GM21528 (cell line): ENCODE results near the gene POLR3H.

Experiments
- ATAC-seq: cut with Tn5 transposase; IDR thresholded peaks from one replicate; pipeline ENCODE4 v1.9.1; 2021; ENCODE audit warnings: mild to moderate bottlenecking, moderate library complexity; ENCODE audit not compliant: unreplicated experiment, low FRiP score

The POLR3H gene

GRCh38 chr22:41491374-41492100 is 52.7 kb downstream of the POLR3H start:
- no peak for ATAC-seq

DNA sequence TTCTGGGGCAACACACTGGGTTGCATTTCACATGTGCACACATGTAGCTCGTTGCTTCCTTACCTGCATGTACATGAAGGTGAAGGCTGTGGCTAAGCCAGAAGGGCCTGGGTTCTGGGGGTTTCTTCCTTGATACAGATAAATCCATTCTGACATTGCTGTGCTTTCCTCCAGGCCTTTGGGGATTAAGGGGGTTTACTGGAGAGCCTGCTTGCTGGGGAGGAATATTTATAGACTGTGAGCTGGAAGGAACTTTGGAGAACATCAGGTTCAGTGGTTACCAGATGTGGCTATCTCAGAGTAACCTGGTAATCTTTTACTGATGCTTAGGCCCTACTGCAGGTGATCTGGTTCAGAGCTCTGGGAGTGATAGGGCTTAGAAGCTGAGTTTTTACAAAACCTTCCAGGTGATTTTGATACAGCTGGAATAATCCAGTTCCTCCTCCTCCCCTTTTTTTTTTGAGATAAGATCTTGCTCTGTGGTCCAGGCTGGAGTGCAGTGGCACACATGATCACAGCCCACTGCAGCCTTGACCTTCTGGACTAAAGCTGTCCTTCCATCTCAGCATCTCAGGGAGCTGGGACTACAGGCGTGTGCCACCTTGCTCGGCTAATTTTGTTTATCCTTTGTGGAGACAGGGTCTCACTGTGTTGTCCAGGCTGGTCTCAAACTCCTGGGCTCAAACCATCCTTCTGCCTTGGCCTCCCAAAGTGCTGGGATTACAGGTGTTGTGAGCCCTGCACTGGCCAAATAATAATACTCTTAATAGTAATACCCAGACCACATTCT is 55.5 kb downstream of the POLR3H start:
- no peak for ATAC-seq

DNA sequence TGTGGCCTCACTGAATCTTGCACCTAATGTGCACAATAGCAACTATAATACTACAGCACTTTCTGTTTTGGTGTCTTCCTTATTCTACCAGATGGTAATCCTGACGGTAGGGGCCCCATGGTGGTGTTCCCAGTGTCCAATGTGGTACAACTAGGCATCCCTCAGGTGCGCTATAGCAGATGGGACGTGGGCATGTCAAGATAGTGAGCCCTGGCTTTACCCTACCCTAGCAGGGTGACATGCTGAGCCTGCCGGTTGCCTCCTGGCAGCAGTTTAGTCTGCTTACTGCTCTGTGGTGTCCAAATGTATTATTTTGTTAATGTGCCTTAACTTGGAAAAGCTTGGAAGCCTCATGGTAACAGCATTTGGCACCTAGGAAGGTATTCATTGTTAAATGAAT is 56.2 kb downstream of the POLR3H start:
- no peak for ATAC-seq

GRCh38 chr22:41487037-41487935 is 57.0 kb downstream of the POLR3H start:
- ATAC-seq, result no peak

DNA sequence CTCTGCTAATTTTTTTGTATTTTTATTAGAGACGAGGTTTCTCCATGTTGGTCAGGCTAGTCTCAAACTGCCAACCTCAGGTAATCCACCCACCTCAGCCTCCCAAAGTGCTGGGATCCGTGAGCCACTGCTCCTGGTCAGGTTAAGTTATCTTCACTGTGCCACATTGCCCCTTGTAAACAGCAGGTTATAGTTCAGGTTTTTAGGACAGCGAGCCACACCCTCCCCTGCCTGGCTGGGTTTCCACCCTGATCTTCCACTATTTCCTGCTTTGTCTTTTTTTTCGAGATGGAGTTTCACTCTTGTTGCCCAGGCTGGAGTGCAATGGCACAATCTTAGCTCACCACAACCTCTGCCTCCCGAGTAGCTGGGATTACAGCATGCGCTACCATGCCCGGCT is 59.2 kb downstream of the POLR3H start:
- ATAC-seq, result no peak

GRCh38 chr22:41482319-41482935 is 61.8 kb downstream of the POLR3H start:
- no peak for ATAC-seq

- no peak for ATAC-seq
These were observed 62.3 kb downstream of the POLR3H start for GRCh38 chr22:41481925-41482318.

DNA sequence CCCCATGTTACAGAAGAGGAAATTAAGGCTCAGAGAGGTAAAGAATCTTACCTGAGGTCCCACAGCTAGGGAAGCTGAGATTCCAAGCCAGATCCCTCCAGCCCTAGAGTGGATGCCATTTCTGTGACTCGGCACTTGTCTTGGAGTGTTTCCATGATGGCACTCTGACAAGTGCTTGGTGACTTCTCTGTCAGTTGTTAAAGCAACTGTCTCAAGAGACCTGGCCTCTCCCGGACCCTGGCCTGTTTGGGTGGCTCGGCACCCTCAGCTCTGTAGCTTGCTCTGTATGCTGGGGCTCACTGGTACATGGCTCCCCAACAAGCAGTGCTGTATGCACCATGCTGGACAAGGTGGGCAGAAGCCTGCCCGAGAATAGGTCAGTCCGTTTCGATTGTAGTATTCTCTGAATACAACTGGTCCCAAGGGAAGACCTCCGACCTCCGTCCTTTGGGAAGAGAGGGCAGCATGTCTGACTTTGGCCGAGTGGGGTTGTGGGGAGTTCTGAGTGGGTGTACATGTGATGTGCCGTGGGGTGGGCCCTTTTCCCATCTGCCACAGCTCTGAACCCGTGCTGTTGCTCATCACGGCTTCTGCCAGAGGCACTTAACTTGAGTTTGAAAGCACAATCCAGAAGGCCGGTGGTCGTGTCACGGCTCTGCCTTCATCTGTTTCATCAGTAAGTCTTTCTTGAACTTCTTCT is 63.0 kb downstream of the POLR3H start:
- ATAC-seq, result no peak

- no peak for ATAC-seq
These were observed 63.9 kb downstream of the POLR3H start for GRCh38 chr22:41480397-41480735.

- ATAC-seq, result no peak
These were observed 64.4 kb downstream of the POLR3H start for GRCh38 chr22:41479671-41480396.

- no peak for ATAC-seq
These were observed 65.3 kb downstream of the POLR3H start for GRCh38 chr22:41478891-41479521.

GRCh38 chr22:41478473-41478872 is 65.8 kb downstream of the POLR3H start:
- ATAC-seq, result no peak
